Measurements from ENCODE around the gene MMP13. TPM values are rescaled to one million over a fixed set of nuclear protein-coding genes. Genes with fewer than 3 reads are reported as not detected.

Gene MMP13
- total RNA-seq, 1 donor from 2014 or later = not detected

- DNase-seq (ENCODE audit: low spot score) = no peak
These were observed 55.2 kb downstream of the MMP13 start for GRCh38 chr11:102900346-102900745.

Other genes with a start within 250 kb of the MMP13 start
- not detected for gene MMP27, start 250.0 kb downstream of the MMP13 start, total RNA-seq
- gene MMP8, start 230.8 kb downstream of the MMP13 start, total RNA-seq = not detected
- not detected for gene MMP10, start 175.1 kb downstream of the MMP13 start, total RNA-seq
- 99.4 TPM for gene MMP1, start 157.6 kb downstream of the MMP13 start, total RNA-seq
- gene MMP3, start 112.1 kb downstream of the MMP13 start, total RNA-seq = 0.17 TPM
- gene MMP12, start 80.8 kb downstream of the MMP13 start, total RNA-seq = 1.7 TPM
- gene DCUN1D5, start 136.4 kb upstream of the MMP13 start, total RNA-seq = 14.0 TPM
- gene DYNC2H1, start 153.7 kb upstream of the MMP13 start, total RNA-seq = 24.2 TPM